Measurements from ENCODE around the gene UMODL1.

Gene UMODL1

DNA sequence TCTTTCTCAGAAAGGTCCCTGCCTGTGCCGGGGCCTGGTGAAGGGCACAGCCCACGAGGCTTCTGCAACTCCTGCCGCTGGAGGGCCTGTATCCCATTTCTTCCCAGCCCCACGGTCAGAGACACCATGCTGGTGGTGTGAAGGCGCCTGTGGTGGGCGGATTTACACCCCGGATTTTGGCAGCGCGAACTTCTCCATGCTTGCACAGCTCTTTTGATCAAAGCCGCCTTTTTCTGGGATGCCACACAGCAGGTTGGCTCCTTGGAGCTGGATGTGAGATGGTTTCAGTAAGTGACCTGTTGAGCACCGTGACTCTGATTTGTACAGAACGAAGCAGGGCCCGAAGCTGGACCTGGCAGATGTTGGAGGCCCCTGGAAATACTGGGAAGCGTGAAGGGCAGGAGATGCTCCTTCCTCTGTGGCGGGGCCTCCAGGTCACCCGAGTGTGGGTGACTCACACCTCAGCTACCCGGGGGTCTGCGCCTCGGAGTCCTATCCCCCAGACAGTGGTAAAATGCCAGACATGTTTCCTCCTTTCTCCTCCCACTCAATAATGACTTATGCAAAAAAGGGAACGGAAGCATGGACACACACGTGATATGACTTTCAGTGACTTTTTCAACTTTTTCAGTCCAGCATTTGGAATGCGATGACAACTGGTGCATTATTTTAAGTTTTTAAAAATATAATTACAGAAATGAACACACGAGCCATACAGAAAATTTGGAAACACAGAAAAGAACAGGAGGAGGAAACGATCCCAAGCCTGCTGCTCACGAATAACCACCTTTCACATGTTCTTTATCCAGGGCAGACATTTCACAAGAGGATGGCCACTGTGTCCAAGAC, 9.0 kb downstream of the UMODL1 start:
- DNase-seq (ENCODE audit: low read depth): no peak

GRCh38 chr21:42080788-42081083, 9.6 kb downstream of the UMODL1 start:
- no peak overlapping the region for H3K4me3 ChIP-seq (ENCODE audit: low read length)
- no peak for DNase-seq (ENCODE audit: low read depth)
- TF ChIP-seq, protein P1, sequence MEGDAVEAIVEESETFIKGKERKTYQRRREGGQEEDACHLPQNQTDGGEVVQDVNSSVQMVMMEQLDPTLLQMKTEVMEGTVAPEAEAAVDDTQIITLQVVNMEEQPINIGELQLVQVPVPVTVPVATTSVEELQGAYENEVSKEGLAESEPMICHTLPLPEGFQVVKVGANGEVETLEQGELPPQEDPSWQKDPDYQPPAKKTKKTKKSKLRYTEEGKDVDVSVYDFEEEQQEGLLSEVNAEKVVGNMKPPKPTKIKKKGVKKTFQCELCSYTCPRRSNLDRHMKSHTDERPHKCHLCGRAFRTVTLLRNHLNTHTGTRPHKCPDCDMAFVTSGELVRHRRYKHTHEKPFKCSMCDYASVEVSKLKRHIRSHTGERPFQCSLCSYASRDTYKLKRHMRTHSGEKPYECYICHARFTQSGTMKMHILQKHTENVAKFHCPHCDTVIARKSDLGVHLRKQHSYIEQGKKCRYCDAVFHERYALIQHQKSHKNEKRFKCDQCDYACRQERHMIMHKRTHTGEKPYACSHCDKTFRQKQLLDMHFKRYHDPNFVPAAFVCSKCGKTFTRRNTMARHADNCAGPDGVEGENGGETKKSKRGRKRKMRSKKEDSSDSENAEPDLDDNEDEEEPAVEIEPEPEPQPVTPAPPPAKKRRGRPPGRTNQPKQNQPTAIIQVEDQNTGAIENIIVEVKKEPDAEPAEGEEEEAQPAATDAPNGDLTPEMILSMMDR (conservative IDR thresholded peaks at IDR 0.05; ENCODE audit: low read depth, low read length): no peak

More for the DNA sequence above, 9.0 kb downstream of the UMODL1 start:
- no peak overlapping the region for H3K4me3 ChIP-seq (ENCODE audit: low read length)
- TF ChIP-seq, protein P1 (conservative IDR thresholded peaks at IDR 0.05; ENCODE audit: low read depth, low read length): no peak

GRCh38 chr21:42081138-42081537, 10.0 kb downstream of the UMODL1 start:
- H3K4me3 ChIP-seq (ENCODE audit: low read length): no peak overlapping the region
- DNase-seq (ENCODE audit: low read depth): no peak
- TF ChIP-seq, protein P1 (conservative IDR thresholded peaks at IDR 0.05; ENCODE audit: low read depth, low read length): no peak

GRCh38 chr21:42081931-42082381, 10.8 kb downstream of the UMODL1 start:
- DNase-seq (ENCODE audit: low read depth): no peak
- H3K4me3 ChIP-seq (ENCODE audit: low read length): no peak overlapping the region
- TF ChIP-seq, protein P1 (conservative IDR thresholded peaks at IDR 0.05; ENCODE audit: low read depth, low read length): no peak

GRCh38 chr21:42082501-42083360, 11.6 kb downstream of the UMODL1 start:
- no peak overlapping the region for H3K4me3 ChIP-seq (ENCODE audit: low read length)
- no peak for DNase-seq (ENCODE audit: low read depth)
- TF ChIP-seq, protein P1 (conservative IDR thresholded peaks at IDR 0.05; ENCODE audit: low read depth, low read length): no peak

GRCh38 chr21:42083361-42083690, 12.2 kb downstream of the UMODL1 start:
- no peak for DNase-seq (ENCODE audit: low read depth)
- TF ChIP-seq, protein P1 (conservative IDR thresholded peaks at IDR 0.05; ENCODE audit: low read depth, low read length): no peak
- H3K4me3 ChIP-seq (ENCODE audit: low read length): no peak overlapping the region
